Sigmoid colon (tissue), 4 donors: ENCODE data around the gene CGB2.

Experiments
- POLR2AphosphoS5 ChIP-seq, 4 donors: sonication (generic); formaldehyde crosslinking; IDR thresholded peaks; one replicate each; pipeline ENCODE4 v1.6.1; 2017; ENCODE audit warnings: antibody characterized with exemption in 4 of 4
- TF ChIP-seq, protein P1 (sequence below), 4 experiments: fragments of 450-650 bp in 3 of 4; fragments of 200-600 bp in 1 of 4; IDR thresholded peaks; one replicate each; pipeline ENCODE4 v1.5.1; 2016 to 2019; ENCODE audit warnings: antibody characterized with exemption in 4 of 4, mild to moderate bottlenecking in 3 of 4, moderate library complexity in 2 of 4

- TF ChIP-seq POLR2AphosphoS5 (IDR thresholded peaks at IDR 0.05) = no peak
- TF ChIP-seq, protein P1, sequence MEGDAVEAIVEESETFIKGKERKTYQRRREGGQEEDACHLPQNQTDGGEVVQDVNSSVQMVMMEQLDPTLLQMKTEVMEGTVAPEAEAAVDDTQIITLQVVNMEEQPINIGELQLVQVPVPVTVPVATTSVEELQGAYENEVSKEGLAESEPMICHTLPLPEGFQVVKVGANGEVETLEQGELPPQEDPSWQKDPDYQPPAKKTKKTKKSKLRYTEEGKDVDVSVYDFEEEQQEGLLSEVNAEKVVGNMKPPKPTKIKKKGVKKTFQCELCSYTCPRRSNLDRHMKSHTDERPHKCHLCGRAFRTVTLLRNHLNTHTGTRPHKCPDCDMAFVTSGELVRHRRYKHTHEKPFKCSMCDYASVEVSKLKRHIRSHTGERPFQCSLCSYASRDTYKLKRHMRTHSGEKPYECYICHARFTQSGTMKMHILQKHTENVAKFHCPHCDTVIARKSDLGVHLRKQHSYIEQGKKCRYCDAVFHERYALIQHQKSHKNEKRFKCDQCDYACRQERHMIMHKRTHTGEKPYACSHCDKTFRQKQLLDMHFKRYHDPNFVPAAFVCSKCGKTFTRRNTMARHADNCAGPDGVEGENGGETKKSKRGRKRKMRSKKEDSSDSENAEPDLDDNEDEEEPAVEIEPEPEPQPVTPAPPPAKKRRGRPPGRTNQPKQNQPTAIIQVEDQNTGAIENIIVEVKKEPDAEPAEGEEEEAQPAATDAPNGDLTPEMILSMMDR (IDR thresholded peaks at IDR 0.05) = no peak
Observed at GRCh38 chr19:49067554-49067953, 35.9 kb downstream of the CGB2 start.
